Muscle layer of duodenum (tissue), 2 donors: ENCODE results near the gene PLSCR1.
"Not testable (repeated sequence)": the region's sequence is repeated elsewhere in the genome, so short reads cannot be mapped to it uniquely, and the experiment has no call there.

Source experiments
- H3K27ac ChIP-seq: one replicate; pipeline ENCODE4 v1.7.0; 2013; ENCODE audit warnings: mild to moderate bottlenecking, low read length
- H3K27me3 ChIP-seq: one replicate; pipeline ENCODE4 v1.7.0; 2013; ENCODE audit warnings: low read depth, mild to moderate bottlenecking, control low read depth, low read length
- H3K36me3 ChIP-seq, 2 donors: one replicate each; pipeline ENCODE4 v1.7.0; 2013; ENCODE audit warnings: low read length in 2 of 2, control low read depth in 1 of 2, mild to moderate bottlenecking in 1 of 2; ENCODE audit not compliant: insufficient read depth in 2 of 2, control insufficient read depth in 1 of 2
- H3K4me1 ChIP-seq, 2 donors: one replicate each; pipeline ENCODE4 v1.7.0; 2013; ENCODE audit warnings: low read length in 2 of 2, mild to moderate bottlenecking in 2 of 2, control low read depth in 1 of 2, moderate library complexity in 1 of 2; ENCODE audit not compliant: insufficient read depth in 2 of 2, control insufficient read depth in 1 of 2
- H3K4me3 ChIP-seq, 2 donors: one replicate each; pipeline ENCODE4 v1.7.0; 2013; ENCODE audit warnings: low read length in 2 of 2, low read depth in 1 of 2, mild to moderate bottlenecking in 1 of 2
- H3K9me3 ChIP-seq, 2 donors: one replicate each; pipeline ENCODE4 v1.7.0; 2013; ENCODE audit warnings: low read length in 2 of 2, control low read depth in 1 of 2, mild to moderate bottlenecking in 1 of 2; ENCODE audit not compliant: control insufficient read depth in 1 of 2
- donor health status: healthy.

PLSCR1 gene

DNA sequence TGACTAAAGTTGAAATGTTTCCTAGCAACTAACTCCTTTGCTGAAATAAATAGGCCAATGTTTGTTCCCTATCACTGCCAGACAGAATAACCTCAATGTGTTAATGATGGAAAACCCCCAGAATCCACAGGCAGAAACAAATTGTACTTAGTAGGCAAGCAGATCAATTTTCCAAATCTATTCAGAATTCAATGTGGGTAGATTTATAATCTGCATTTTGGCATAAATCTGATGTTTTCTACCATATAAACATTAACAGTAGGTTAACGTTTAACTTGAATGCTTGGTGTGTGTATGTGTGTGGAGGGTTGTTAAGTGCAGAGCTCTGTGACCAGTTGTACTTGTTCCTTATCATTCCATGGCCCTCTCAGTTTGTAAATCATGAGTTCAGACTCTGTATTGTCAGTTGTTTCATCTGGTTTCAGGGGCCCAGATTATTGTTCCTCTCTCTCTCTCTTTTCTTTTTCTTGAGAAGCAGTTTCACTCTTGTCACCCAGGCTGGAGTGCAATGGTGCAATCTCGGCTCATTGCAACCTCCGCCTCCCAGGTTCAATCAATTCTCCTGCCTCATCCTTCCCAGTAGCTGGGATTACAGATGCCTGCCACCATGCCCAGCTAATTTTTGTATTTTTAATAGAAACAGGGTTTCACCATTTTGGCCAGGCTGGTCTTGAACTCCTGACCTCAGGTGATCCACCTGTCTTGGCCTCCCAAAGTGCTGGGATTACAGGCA is 32.8 kb downstream of the PLSCR1 start:
- peak overlapping the region; percentile 34 for H3K27ac ChIP-seq
- H3K9me3 ChIP-seq, result no peaks in the 10 kb centered on the region
- no peaks in the 10 kb centered on the region for H3K27me3 ChIP-seq
- no peak overlapping the region for H3K4me3 ChIP-seq
- peaks cover 0 to 5% of the 10 kb centered on the region in 2 donors for H3K4me1 ChIP-seq
- H3K36me3 ChIP-seq, result peaks cover 7 to 16% of the 10 kb centered on the region in 2 donors

DNA sequence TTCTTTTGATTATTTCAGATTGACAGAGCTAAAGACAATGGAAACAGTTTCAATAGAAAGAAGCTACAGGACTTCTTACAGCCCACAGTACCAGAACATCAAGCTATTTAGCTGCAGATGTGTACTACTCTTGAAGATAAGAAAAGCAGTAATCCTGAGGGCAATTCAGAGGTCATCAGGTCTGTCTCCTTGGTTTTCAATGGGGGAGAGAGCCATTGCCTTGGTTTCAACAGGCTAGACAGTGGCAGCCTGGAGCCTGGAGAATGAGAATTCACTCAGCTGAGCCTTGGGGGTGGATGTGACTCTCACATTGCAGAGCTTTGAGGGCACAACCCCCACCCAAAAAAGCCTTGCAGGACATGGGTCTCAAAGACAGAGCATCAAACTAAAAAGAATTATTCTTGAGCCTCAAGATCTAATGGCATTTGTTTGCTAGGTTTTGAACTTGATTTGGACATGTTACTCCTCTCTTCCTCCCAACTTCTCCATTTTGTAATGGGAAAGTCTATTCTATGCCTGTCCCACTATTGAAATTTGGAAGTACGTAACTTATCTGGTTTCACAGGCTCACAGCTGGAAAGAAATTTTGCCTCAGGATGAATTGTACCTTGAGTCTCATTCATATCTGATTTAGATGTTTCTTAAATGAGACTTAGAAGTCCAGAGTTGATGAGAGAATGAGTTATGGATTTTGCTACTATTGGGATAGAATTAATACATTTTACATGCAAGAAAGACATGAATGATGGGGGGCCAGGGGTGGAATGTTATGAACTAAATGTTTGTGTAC is 36.9 kb downstream of the PLSCR1 start:
- Histone ChIP-seq H3K27ac (no peak overlapping the region), H3K9me3 (no peaks in the 10 kb centered on the region), H3K4me1 (no peaks in the 10 kb centered on the region), H3K27me3 (no peaks in the 10 kb centered on the region), H3K4me3 (no peak overlapping the region), H3K36me3 (no peaks in the 10 kb centered on the region)

DNA sequence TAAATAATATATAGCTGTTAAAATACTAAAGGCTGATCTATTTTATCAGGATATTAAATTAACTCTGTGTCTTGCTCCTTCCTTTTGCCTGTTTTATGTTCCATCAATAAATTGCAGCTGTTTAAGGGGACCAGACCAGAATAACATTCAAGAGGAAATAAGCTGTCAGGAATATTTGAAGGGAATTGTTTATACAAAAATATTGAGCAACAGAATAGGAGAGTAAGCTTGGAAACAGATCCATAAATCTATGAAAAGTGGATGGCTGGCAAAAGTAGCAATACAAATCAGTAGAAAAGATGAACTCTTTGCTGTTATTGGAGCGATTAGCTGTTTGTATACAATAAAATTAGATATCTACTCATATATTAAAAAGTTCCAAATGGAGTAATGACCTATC is 38.9 kb downstream of the PLSCR1 start:
- no peak overlapping the region for H3K27ac ChIP-seq
- H3K4me3 ChIP-seq, result no peak overlapping the region
- no peaks in the 10 kb centered on the region for H3K27me3 ChIP-seq
- no peaks in the 10 kb centered on the region for H3K36me3 ChIP-seq
- no peaks in the 10 kb centered on the region for H3K9me3 ChIP-seq
- H3K4me1 ChIP-seq, result no peaks in the 10 kb centered on the region

DNA sequence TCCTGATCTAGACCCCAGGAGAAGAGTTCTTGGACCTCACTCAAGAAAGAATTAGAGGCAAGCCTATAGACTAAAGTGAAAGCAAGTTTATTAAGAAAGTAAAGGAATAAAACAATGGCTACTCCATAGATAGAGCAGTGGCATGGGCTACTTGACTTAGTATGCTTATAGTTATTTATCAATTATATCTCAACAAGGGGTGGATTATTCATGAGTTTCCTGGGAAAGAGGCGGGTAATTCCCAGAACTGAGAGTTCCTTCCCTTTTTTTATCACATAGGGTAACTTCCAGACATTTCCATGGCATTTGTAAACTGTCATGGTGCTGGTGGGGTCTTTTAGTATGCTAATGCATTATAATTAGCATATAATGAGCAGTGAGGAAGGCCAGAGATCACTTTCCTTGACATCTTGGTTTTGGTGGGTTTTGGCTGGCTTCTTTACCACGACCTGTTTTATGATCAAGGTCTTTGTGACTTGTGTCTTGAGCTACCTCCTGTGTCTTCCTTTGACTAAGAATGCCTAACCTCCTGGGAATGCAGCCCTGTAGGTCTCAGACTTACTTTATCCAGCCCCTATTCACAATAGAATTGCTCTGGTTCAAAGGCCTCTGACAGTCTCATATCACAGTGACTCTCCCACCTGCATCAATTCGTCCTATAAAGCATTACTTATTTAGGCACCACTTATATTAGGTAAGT is 39.8 kb downstream of the PLSCR1 start:
- no peaks in the 10 kb centered on the region for H3K4me1 ChIP-seq
- no peak overlapping the region for H3K27ac ChIP-seq
- no peaks in the 10 kb centered on the region for H3K27me3 ChIP-seq
- H3K9me3 ChIP-seq, result no peaks in the 10 kb centered on the region
- no peaks in the 10 kb centered on the region for H3K36me3 ChIP-seq
- H3K4me3 ChIP-seq, result no peak overlapping the region

DNA sequence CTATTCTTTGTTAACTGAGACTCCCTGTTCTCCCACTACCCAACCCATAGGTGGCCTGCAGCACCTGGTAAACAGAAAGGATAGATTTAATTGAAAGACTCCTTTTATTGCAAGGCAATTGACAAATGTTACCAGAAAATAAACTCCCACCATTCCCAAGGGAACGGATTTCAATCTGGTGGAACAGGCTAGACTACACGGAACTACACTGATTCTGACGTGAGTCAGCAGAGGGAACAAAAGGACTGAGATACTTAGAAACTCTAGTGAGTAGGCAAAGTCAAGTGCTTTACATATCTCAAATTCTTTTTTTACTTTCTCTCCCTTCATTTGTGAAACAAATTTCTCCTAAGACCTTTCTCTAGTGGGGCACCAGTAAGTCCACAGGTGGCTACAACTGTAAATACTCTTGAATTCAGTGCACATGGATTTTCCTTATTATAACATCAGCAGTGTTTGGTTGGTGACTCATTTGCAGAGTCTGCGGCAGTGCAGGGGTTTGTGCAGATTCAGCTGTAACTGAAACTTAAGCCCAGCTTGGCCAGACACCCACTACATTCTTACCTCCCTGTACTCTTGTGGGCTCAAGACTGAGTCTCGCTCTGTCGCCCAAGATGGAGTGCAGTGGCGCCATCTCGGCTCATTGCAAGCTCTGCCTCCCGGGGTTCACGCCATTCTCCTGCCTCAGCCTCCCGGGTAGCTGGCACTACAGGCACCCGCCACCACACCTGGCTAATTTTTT is 40.8 kb downstream of the PLSCR1 start:
- Histone ChIP-seq H3K9me3 (no peaks in the 10 kb centered on the region), H3K27me3 (no peaks in the 10 kb centered on the region), H3K4me3 (no peak overlapping the region), H3K36me3 (no peaks in the 10 kb centered on the region), H3K27ac (no peak overlapping the region), H3K4me1 (no peaks in the 10 kb centered on the region)

DNA sequence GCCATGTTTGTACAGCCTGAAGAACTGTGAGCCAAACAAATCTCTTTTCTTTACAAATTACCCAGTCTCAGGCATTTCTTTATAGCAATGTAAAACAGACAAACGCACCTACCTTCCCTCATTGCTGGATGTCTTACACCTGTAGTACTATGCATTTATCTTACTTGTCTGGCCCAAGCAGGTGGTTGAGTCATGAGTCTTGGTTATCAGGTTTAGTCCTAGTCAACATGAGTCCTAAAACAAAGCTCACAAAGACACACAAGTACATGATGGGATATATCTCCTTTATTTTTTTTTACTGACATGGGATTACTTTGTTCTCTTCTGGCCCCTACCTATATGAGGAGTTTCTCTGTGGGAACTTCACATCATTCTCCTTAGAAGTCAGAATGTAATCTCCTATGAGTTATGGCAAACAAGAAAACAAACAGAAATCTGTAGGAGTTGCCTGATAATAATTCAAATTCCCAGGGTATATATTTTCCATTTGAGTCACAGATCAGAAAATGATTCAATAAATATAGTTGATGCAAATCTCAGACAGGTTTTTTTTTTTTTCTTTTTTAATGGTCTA is 41.4 kb downstream of the PLSCR1 start:
- H3K27ac ChIP-seq, result no peak overlapping the region
- H3K4me3 ChIP-seq, result no peak overlapping the region
- no peaks in the 10 kb centered on the region for H3K4me1 ChIP-seq
- H3K9me3 ChIP-seq, result no peaks in the 10 kb centered on the region
- H3K27me3 ChIP-seq, result no peaks in the 10 kb centered on the region
- no peaks in the 10 kb centered on the region for H3K36me3 ChIP-seq

DNA sequence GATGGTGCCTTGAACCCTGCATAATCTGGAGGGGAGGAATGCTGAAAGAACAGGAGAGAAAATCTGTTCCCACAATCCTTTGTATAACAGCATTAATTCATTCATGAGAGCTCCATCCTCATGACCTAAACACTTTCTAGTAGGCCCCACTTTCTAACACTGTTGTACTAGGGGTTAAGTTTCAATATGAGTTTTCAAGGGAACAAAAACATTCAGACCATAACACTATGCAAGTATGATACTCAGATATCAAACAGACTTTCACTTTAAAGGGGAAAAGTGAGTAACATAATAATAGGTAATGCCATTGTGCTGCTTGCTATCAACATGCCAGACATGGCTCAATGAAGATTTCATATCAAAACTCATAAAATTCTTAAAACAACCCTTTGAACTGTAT is 42.7 kb downstream of the PLSCR1 start:
- Histone ChIP-seq H3K4me3 (no peak overlapping the region), H3K4me1 (no peaks in the 10 kb centered on the region), H3K9me3 (no peaks in the 10 kb centered on the region), H3K27me3 (no peaks in the 10 kb centered on the region), H3K27ac (no peak overlapping the region), H3K36me3 (no peaks in the 10 kb centered on the region)

DNA sequence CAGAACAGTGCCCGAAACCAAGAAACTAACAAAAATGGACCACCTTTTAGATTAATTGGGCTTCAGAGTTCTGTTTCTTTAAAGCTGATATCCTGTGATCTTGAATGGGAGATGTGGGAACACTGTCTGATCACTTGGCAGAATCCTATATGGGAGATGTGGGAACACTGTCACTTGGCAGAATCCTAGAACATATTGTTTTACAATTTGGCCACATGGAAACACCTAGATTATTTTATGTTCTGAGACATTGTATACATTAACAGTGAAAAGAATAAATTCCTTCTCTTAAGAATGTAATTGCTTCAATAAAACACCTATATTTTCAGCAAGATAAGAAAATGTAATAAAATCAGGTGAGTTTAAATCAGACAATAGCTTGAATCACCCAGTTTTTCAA is 44.7 kb downstream of the PLSCR1 start:
- no peaks in the 10 kb centered on the region for H3K36me3 ChIP-seq
- H3K4me3 ChIP-seq, result no peak overlapping the region
- no peaks in the 10 kb centered on the region for H3K9me3 ChIP-seq
- H3K27ac ChIP-seq, result no peak overlapping the region
- H3K4me1 ChIP-seq, result no peaks in the 10 kb centered on the region
- H3K27me3 ChIP-seq, result no peaks in the 10 kb centered on the region

DNA sequence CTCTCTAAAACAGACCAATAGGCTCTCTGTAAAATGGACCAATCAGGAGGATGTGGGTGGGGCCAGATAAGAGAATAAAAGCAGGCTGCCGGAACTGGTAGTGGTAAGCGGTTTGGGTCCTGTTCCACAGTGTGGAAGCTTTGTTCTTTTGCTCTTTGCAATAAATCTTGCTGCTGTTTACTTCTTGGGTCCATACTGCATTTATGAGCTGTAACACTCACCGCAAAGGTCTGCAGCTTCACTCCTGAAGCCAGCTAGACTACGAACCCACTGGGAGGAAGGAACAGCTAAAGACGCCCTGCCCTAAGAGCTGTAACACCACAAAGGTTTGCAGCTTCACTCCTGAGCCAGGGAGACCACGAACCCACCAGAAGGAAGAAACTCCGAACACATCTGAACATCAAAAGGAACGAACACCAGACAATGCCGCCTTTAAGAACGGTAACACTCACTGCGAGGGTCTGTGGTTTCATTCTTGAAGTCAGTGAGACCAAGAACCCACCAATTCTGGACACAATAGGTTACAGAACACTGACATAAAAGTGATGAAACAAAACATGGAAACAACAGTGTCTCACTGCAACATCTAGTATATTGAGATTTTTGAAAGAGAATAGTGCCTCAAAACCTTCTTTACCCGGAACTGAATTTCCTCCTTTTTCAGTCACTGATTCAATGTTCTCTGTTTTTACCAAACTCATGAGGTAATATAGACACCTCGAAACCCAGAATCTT is 46.2 kb downstream of the PLSCR1 start:
- Histone ChIP-seq H3K4me3 (no peak overlapping the region), H3K27ac (no peak overlapping the region), H3K9me3 (no peaks in the 10 kb centered on the region), H3K27me3 (no peaks in the 10 kb centered on the region), H3K36me3 (no peaks in the 10 kb centered on the region), H3K4me1 (no peaks in the 10 kb centered on the region)

DNA sequence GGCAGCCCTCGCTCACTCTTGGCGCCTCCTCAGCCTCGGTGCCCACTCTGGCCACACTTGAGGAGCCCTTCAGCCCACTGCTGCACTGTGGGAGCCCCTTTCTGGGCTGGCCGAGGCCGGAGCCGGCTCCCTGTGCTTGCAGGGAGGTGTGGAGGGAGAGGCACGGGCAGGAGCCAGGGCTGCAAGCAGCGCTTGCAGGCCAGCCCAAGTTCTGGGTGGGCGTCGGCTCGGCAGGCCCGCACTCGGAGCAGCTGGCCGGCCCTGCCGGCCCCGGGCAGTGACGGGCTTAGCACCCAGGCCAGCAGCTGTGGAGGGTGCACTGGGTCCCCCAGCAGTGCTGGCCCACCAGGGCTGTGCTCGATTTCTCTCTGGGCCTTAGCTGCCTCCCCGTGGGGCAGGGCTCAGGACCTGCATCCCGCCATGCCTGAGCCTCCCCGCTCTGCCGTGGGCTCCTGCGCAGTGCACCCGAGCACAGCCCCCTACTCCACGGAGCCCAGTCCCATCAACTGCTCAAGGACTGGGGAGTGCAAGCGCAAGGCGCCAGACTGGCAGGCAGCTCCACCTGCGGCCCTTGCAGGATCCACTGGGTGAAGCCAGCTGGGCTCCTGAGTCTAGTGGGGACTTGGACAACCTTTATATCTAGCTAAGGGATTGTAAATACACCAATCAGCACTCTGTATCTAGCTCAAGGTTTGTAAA is 47.1 kb downstream of the PLSCR1 start:
- not testable (repeated sequence) for H3K4me1 ChIP-seq, H3K36me3 ChIP-seq, H3K9me3 ChIP-seq, H3K4me3 ChIP-seq, H3K27me3 ChIP-seq, H3K27ac ChIP-seq
